MM.1S (cell line): ENCODE results near the gene PILRA.

ENCODE experiments used
- CTCF ChIP-seq: fragments of 300-600 bp; sonication (generic); IDR thresholded peaks from 2 replicates; pipeline ENCODE4 v1.5.1; 2016; ENCODE audit warnings: antibody characterized with exemption, low read length, mixed read lengths
- EZH2phosphoT487 ChIP-seq: fragments of 300-600 bp; sonication (generic); IDR thresholded peaks from 2 replicates; pipeline ENCODE4 v1.6.1; 2018; ENCODE audit warnings: antibody characterized with exemption, low read length

- TF ChIP-seq CTCF (no peak), EZH2phosphoT487 (no peak)
These were observed 59.9 kb downstream of the PILRA start for GRCh38 chr7:100433276-100433591.
